ENCODE results near the gene DCAF7.

Gene DCAF7

DNA sequence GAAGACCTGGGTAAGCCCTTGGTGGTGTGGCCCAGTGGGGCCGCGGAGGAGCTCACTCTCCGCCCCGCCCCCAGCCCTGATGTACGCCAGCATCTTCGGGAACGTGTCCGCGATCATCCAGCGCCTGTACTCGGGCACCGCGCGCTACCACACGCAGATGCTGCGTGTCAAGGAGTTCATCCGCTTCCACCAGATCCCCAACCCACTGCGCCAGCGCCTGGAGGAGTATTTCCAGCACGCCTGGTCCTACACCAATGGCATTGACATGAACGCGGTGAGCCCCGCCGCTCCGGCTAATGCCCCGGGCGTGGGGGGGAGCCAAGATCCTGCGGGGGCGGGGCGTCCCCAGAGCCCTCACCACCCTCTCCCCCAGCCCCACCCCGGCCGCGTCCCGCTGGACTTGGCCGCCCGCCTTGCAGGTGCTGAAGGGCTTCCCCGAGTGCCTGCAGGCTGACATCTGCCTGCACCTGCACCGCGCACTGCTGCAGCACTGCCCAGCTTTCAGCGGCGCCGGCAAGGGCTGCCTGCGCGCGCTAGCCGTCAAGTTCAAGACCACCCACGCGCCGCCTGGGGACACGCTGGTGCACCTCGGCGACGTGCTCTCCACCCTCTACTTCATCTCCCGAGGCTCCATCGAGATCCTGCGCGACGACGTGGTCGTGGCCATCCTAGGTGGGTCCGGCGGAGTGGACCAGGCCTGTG lies 12.1 kb upstream of the DCAF7 start:
- no peak overlapping the region for H3K4me3 ChIP-seq (ENCODE audit: low read length)
- DNase-seq (ENCODE audit: low read depth) = no peak

DNA sequence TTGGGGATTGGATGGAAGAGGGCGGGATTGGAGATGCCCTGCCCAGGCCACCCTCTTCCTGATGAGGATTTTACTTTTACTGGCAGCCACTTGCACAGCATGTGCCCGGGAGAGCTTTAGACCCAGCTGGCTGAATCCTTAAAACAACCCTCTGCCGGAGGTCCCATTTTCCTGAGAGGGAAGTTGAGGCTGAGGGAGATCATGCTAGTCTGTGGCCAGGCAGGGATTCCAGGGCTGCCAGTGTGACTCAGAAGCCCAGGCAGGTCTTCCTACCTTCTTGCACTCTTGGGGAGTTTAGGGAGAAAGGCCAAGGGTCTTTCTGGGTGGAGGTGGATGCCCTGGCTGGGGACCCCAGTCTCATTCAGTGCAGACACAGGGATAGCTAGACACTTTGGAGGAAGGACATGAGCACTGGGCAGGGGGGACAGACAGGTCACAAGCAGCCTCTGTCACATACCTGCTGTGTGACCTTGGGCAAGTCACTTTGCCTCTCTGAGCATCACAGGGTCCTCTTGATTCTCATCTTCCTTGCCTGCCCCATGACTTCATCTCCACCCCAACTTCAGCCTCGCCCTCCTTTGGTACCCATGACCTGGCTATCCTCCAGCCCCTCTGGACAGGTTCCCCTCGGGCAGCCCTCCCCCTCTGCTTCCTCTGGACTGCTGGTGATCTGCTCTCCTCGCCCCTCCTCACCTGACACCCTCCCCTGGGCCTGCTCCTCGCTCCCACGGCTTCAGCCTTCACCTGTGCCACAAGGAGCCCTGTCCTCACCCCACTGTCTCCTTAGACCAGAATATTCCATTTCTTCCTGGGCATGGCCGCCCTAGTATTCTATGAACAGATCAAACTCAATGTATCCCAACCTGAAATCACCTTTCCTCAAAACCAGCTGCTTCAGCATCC lies 11.3 kb upstream of the DCAF7 start:
- no peak overlapping the region for H3K4me3 ChIP-seq (ENCODE audit: low read length)
- TF ChIP-seq, protein P1, sequence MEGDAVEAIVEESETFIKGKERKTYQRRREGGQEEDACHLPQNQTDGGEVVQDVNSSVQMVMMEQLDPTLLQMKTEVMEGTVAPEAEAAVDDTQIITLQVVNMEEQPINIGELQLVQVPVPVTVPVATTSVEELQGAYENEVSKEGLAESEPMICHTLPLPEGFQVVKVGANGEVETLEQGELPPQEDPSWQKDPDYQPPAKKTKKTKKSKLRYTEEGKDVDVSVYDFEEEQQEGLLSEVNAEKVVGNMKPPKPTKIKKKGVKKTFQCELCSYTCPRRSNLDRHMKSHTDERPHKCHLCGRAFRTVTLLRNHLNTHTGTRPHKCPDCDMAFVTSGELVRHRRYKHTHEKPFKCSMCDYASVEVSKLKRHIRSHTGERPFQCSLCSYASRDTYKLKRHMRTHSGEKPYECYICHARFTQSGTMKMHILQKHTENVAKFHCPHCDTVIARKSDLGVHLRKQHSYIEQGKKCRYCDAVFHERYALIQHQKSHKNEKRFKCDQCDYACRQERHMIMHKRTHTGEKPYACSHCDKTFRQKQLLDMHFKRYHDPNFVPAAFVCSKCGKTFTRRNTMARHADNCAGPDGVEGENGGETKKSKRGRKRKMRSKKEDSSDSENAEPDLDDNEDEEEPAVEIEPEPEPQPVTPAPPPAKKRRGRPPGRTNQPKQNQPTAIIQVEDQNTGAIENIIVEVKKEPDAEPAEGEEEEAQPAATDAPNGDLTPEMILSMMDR (IDR thresholded peaks at IDR 0.05; ENCODE audit: insufficient read depth, low read depth, low read length, missing control alignments) = no peak
- no peak for DNase-seq (ENCODE audit: low read depth)

More for the DNA sequence above, 12.1 kb upstream of the DCAF7 start:
- TF ChIP-seq, protein P1 (IDR thresholded peaks at IDR 0.05; ENCODE audit: insufficient read depth, low read depth, low read length, missing control alignments) = no peak

DNA sequence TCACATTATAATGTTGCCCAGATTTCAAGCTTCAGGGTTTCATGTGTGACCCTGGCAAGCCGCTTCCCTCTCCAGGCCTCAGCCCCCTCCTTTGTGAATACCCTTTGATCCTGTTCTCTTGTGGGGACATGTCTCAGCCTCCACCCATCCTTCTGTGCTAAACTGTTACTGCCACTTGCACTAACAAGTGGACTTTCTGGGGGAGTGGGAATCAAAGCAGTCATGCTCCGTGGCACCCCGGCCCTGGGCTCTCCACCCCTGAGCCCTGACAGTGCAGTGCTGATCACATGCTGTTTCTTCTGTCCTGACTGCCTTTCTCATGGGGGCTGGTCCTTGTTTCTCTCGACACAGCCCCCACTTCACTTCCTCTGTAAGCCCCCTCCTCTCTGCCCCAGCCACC lies 9.7 kb upstream of the DCAF7 start:
- H3K4me3 ChIP-seq (ENCODE audit: low read length) = no peak overlapping the region
- no peak for DNase-seq (ENCODE audit: low read depth)
- TF ChIP-seq, protein P1 (IDR thresholded peaks at IDR 0.05; ENCODE audit: insufficient read depth, low read depth, low read length, missing control alignments) = no peak

DNA sequence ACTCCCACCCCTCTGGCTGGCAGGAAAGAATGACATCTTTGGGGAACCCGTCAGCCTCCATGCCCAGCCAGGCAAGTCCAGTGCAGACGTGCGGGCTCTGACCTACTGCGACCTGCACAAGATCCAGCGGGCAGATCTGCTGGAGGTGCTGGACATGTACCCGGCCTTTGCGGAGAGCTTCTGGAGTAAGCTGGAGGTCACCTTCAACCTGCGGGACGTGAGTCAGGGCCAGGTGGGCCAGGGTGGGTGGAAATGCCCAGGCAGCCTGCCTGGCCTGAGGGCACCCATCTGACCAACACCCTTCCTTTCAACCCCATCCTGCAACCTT lies 8.1 kb upstream of the DCAF7 start:
- H3K4me3 ChIP-seq (ENCODE audit: low read length) = no peak overlapping the region
- TF ChIP-seq, protein P1 (IDR thresholded peaks at IDR 0.05; ENCODE audit: insufficient read depth, low read depth, low read length, missing control alignments) = no peak
- no peak for DNase-seq (ENCODE audit: low read depth)

DNA sequence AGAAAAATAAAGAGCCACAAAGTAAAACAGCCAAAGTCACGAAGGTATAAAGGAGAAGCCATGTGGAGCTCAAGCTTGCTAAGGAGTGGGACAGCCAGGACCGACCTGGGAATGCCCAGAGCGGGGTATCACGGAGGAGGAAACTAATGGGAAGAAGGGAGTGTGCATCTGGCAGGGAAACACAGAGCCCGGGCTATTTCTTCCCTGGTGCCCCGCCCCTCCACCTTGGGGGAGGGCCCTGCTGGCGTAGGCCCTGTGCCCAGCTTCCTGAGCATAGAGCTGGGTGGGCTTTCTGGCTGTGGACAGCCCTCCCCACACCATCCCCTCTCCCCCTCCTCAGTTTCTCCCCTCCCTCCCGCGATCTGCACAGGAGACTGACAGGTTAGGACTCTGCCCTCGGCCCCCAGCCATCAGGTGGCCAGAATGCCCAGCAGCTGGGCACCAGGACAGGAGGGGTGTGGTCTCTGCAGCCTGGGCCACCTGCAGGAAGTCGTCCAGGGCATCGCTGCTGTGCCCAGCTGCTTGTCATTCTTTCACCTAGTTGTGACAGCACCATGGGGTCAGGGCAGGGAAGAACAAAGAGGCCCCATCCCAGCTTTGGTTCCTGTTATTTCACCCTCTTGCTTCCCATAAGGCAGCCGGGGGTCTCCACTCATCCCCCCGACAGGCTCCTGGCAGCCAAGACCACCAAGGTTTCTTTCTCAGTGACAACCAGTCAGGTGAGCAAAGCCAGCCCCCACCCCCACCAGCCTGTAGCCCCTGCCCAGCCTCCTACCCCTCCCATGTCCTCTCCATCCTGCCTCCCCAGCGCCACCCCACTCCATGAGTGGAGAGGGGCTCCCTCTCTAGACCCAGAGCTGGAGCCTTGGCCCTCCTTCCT lies 7.1 kb upstream of the DCAF7 start:
- no peak for DNase-seq (ENCODE audit: low read depth)
- no peak overlapping the region for H3K4me3 ChIP-seq (ENCODE audit: low read length)
- TF ChIP-seq, protein P1 (IDR thresholded peaks at IDR 0.05; ENCODE audit: insufficient read depth, low read depth, low read length, missing control alignments) = no peak

DNA sequence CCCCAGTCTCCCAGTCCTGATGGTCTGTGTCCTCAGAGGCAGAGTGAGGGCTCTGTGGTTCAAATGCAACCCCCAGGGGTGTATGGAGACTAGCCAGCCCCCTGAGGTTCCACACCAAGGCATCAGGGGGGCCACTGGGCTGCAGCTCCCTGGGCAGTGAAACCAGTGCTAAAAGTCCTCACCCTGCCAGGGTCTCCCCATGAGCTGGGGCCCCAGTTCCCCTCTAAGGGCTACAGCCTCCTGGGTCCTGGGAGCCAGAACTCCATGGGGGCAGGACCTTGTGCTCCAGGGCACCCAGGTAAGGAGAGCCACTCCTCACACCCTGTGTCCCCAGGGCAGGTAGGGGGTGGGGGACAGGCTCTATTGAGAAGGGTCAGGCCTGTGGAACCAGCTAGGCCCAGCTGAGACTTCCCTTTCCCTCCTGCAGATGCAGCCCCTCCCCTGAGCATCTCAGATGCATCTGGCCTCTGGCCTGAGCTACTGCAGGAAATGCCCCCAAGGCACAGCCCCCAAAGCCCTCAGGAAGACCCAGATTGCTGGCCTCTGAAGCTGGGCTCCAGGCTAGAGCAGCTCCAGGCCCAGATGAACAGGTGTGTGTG lies 6.4 kb upstream of the DCAF7 start:
- DNase-seq (ENCODE audit: low read depth) = no peak
- no peak overlapping the region for H3K4me3 ChIP-seq (ENCODE audit: low read length)
- TF ChIP-seq, protein P1 (IDR thresholded peaks at IDR 0.05; ENCODE audit: insufficient read depth, low read depth, low read length, missing control alignments) = no peak

All from epithelial cell of esophagus (primary cell).